GM18502 (cell line): ENCODE data around the gene PRDM16.
"Not testable (repeated sequence)": the region's sequence is repeated elsewhere in the genome, so short reads cannot be mapped to it uniquely, and the experiment has no call there.

Experiments used
- ATAC-seq: cut with Tn5 transposase; IDR thresholded peaks from one replicate; pipeline ENCODE4 v1.9.1; 2021; ENCODE audit warnings: mild to moderate bottlenecking; ENCODE audit not compliant: unreplicated experiment, poor library complexity

PRDM16 gene

DNA sequence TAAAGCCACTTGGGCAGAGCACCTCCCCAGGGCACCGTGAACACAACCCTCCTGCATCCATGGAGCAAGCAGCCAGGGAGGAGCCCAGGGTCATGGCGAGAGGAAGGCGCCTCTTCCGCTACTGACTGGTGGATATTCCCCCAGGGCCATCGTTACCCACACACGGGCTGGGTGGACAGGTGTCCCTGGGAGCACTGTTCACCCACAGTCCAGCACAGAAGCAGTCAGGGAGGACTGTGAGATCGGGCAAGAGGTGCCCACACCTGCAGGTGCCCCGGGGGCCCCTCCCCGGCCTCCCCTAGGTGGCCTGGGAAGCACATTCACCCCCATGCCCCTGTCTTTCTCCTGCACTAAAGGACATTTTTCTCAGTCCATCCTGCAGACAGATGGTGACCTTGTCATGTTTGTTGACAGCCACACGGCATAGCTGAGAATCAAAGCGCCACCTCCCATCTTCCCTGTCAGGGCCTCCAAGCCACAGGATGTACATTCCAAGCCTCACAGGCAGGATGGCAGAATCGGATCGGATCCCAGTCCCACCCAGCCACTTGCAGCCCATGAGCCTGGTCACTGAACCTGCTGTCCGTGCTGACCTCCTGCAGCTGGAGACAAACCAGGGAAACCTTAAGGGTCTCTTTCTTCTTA, 160.2 kb downstream of the PRDM16 start:
- no peak for ATAC-seq

DNA sequence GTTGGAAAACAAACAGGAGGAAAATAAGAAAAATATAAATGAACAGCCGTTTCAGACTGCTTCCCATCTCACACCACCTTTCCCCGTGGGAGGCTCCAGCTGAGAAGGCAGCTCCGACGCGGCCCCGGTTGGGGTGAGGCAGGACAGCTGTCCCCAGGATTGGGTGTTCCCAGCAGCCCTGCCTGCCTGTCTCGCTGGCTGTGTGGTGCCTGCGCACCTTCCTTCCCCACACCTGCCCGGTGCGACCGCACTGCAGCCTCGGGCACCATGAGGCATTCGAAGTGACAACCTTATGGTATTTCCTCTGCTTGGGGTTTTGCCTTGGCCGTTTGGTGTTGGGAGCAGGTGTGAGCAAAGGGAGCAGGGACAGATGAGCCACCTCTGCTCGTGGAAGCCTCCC, 161.6 kb downstream of the PRDM16 start:
- ATAC-seq: no peak

DNA sequence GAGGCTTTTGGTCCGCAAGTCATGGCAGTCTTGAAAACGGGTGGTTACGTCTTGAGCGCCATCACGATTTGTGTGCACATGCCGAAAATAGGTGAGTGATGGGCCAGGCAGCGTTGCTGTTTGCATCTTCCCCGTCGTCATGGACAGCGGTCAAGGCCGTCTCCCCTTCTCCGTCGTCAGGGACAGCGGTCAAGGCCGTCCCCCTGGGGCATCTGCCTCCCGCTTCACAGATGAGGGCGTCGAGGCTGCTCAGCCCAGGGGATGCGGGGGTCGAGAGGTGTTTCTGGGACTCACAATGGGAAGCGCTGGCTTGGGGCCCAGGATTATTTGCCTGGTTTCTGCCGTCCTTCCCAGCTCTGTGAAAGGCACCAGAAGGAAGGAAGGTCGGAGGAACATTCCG, 162.2 kb downstream of the PRDM16 start:
- no peak for ATAC-seq

DNA sequence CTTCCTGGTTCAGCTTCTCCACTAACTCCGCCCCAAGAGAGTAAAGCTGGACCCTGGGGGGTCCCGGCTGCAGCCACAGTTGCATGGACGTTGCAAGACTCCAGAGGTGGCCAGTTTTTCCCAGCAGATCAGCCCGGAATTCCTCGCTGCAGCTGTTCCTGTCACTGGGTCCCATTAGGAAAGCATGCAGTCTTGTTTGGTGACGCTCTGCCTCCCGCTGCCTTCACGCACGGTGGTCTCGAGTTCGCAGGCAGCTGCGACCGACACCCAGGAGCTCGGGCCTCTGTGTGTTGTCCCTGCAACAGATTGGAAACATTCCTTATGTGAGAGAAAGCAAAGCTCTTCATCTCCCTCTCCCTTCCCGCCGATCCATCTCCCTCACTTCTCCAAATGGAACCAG, 162.8 kb downstream of the PRDM16 start:
- ATAC-seq: no peak

DNA sequence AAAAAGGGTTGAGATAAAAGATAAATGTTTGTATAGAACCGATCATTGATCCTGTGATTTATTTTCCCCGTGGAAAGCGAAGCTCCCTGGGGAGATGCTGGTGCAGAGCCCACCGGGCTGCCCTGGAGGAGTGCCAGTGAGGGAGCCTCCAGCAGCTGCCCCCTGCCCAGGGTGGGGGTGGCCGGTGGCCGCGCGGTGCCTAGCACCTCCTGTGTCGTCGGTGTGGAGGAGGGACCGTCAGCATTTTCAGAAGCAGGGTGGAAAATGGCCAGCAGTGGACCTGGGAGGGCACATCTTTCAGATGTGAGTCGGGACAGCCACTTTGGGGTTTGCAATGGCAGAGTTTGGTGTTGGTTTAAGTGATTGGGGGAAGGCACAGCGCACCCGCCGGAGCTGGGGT, 164.0 kb downstream of the PRDM16 start:
- no peak for ATAC-seq

DNA sequence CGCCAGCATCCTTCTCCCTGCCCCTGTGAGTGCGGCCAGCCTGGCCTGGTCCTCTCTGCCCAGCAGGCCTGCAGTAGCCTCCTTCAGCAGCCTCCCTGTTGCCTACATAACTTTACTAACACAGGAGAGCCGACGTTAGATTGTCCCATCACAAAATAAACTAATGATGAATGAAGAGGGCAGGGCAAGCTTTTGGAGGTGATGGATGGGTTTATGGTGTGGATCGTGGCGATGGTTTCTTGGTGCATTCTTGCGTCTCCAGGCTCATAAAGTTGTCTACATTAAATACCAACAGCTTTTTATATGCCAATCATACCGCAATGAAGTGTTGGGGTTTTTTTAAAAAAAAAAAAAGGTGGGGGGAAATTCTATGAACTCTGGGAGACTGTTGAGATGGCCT, 164.5 kb downstream of the PRDM16 start:
- no peak for ATAC-seq

DNA sequence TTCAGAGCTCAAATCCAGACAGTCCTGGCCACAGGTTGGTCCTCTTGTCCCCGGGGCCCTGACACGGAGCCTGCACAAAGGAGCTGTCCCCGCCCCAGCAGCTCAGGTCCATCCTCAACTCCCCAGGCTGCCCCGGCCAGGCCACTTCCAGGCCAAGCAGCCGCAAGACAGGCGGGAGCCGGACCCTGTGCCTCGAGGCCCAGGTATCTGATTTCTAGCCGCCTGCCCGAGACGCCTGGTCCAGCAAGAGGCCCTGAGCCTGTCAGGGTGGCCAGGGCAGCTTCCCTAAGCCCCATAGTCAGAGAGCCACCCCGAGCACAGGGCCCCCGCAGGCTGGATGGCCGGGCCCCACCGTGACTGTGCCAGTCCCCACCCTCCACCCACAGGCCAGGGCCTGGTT, 165.3 kb downstream of the PRDM16 start:
- no peak for ATAC-seq

DNA sequence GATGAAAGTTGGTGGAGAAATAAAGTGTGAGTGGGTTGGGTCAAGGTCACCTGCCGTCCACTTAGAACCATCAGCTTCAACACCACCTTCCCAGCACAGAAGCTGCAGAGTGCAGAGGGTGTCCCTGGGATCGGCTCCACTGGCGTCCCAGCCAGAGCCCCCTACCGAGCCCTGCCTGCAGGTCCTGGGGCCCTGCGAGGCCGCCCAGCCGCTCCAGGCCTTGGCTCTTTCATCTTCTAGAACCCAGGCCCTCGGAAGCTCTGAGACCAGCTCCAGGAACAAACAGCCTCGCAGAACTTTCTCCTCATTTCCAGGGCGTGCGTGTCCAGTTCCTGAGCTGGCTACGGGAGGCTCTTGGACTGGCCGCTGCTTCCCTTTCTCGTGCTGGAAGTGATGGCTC, 166.0 kb downstream of the PRDM16 start:
- ATAC-seq: no peak

DNA sequence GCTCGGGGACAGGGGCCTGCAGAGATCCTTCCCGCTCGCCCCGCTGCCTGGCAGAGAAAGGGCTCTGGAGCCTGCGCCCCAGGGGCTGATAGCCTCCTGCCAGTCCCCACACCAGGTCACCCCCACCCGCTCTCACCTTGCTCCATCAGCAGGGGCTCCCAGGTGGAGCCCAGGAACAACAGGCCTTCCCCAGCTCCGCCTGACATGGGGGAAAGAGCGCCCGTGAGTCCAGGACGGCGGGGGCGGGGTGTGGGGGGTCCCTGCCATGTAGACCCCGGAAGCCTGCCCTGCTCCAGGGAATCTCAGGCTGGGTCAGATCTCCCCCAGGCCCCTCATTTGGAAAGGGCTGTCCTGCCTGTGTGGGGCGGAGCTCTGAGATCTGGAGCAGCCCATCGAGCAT, 166.5 kb downstream of the PRDM16 start:
- no peak for ATAC-seq

DNA sequence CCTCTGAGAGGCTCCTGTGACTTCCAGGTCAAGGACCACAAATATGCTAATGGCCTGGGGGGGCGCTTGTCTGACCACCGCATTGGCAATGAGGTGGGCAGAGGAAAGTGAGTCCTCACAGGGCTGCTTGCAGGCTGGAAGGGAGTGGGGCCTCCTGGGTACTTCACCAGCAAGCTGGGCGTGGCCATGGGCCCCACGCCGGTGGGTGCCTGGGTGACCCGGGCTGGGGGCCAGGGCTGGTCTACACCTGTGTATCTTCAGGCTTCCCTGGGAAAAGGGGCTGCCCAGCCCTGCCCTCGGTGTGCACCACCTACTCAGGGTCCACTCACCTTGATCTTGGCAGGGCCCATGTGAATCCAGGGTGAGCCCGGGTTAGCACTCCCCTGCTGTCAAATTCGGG, 167.4 kb downstream of the PRDM16 start:
- ATAC-seq: no peak

DNA sequence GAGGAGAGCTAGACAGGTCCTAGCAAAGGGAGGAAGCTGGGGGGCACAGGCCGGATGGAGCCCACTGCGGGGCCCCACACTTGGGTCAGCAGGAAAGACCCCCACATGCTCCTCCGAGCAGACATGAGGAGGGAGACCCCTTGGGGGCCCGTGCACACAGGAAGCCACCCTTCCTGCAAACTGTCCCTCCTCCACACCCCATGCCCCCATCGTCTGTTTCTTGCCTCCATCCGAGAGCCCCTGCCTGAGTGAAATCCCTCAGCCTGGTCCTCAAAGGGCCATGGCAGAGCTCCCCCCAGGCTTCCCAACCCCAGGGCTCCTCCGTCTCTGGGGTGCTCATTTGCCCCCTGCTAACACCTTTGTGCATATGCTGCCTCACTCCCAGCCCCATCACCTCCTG, 168.0 kb downstream of the PRDM16 start:
- ATAC-seq: no peak

DNA sequence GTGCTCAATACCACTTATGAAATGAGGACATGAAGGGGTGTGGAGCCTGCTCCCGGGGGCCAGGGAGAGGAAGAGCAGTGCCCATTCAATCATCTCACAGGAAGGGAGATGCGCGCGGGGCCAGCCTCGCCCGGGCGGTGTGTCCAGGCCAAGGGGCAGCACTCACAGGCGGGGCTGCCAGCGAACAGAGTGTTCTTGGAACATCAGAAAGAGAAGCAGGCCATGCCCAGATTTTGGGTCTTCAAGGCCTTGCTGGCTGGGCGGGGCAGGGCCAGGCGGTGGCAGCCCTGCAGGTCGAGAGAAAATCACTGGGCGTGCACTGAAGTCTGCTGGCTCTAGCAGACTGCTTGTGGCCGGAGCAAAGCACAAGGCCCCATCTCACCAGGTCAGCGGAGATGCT, 168.6 kb downstream of the PRDM16 start:
- no peak for ATAC-seq

DNA sequence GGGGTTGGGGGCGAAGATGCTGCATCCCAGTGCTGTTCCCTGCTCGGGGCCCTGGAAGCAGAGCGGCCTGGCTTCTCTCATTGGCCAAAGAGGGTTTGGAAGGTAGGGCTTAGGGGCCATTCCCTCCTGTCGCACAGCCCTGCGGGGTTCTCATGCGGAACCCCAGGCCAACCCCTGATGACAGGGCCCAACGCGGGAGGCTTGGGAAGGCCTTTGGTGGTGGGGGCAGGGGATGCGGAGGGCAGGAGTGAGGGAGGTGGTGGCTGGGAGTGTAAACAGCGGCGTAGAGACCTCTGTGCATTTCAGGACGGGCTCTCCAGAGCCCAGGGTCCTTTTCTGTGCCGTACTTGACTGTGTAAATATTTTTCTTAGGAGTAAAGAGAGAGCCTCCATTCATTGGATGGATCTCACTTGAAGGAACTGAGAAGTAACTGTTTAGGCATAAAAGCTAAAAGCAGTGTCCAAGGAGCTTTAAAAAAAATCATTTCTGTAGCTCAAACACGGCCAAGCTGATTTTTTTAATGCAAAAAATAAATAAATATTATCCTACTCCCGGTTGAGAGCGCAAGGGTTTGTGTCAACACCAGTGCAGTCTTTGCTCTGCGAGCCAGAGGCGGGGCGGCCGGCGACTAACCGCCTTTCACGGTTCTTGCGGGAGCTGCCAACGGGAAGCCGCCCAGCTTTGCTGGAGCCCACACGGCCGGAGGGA, 169.1 kb downstream of the PRDM16 start:
- ATAC-seq: no peak

DNA sequence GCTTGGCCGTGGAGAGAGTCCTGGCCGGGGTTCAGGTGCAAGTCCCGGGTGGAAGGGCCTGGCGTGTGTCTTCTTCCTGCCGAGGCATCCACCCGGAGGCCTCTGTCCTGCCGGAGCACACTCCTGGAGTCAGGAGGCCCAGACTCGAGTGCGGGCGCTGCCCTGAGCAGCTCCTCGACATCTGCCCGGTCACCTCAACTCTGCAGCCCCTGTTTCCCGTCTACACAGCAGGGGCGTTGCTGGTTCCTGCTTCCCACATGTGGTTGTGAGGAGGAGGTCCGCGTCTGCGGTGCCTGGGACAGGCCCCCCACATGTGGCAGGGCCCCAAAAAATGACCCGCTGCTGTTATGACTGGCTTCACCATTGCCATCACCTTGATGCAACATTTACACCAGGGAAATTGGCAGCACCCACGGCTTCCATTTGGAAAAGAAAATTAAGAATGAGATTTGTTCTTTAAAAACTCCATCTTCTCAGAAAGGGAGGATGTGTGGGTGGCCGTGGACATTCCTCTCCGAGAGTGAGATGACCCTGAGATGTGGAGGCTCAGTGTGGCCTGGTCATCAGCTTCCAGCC, 169.8 kb downstream of the PRDM16 start:
- no peak for ATAC-seq

DNA sequence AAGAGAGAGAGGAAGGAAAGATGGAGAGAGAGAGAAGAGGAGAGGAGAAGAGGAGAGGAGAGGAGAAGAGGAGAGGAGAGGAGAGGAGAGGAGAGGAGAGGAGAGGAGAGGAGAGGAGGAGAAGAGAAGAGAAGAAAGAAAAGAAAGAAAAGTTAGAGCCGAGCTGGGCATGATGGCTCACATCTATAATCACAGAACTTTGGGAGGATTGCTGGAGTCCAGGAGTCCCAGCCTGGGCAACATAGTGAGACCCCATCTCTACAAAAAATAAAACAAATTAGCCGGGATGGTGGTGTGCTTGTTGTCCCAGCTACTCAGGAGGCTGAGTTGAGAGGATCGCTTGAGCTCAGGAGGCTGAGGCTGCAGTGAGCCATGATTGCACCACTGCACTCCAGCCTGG, 171.0 kb downstream of the PRDM16 start:
- ATAC-seq: not testable (repeated sequence)

DNA sequence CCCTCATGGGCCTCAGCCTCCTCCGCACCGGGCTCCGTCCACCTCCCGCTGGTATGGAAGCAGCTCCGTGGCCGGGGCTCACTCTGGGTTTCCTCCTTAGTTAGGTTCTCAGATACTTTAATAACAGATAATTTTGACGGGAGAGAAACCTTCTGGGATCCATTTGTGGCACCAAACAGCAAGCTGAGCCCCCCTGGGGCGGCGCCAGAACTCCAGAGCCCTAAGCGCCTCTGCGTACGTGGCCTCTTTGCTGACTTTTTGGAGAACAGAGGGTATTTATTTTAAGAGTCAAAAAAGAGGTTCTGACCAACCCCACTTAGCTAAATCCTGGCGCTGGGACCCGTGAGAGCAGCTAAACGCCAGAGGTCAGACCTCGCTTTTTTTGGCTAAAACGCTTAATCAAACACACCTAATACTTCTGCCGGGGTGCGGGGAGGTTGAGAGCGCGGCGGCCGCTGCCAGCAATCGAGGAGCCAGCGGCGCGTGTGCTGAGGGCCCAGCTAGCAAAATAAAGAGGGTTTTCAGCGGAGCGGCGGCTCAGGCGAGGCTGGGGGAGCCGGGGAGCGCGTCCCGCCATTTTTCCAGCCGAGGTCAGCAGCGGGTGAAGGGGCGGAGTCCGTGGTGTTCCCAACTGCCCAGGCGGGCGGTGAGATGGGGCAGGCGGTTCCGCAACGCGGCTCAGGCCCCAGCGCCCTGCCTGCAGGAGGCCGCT, 171.7 kb downstream of the PRDM16 start:
- ATAC-seq: no peak

DNA sequence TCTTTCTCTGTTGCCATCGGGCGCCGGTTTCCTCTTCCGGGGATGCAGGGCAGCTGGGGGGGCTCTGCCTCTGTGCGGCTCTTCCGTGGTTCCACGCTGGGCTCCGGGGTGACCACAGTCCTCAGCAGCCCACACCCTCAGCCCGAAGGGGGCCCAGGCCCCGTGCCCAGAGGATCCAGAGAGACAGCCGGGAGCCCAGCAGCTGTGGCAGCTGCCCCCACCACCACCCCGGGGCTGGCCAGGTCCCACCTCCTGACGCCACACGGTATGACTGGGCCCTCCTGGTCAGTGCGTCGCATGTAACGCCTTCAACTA, 172.2 kb downstream of the PRDM16 start:
- no peak for ATAC-seq

DNA sequence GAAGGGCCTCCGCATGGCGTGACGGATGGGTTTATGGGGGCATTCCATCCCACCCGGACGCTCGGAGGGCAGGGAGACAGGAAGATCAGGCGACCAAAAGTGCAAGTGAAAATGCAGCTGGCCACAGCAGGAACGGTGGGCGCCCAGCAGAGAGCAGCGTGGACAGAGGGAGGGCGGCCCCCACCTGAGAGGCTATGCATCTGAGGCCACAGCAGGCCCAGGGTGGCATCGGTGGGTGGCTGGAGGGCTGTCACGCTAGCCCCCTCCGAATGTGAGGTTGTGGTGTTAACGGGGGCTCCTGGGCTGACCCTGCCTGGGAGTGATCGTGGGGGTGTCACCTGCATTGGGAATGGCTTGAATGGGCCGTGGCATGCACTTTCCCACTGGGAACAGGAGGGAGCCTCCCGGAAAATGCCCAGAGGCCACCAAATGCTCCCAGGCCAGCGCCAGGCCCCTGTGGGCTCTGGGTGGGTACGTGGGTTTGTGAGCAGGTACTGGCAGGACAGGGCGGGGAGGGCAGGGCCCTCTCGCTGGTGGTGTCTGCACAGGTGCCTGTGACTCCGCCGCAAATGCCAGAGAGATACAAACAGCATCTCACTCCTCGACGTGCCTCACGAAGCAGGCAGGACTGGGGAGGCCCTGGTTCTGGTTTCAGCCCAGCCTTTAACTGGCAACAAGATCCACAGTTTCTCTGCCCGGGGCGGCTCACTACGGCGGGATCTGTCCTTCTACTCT, 172.8 kb downstream of the PRDM16 start:
- no peak for ATAC-seq

DNA sequence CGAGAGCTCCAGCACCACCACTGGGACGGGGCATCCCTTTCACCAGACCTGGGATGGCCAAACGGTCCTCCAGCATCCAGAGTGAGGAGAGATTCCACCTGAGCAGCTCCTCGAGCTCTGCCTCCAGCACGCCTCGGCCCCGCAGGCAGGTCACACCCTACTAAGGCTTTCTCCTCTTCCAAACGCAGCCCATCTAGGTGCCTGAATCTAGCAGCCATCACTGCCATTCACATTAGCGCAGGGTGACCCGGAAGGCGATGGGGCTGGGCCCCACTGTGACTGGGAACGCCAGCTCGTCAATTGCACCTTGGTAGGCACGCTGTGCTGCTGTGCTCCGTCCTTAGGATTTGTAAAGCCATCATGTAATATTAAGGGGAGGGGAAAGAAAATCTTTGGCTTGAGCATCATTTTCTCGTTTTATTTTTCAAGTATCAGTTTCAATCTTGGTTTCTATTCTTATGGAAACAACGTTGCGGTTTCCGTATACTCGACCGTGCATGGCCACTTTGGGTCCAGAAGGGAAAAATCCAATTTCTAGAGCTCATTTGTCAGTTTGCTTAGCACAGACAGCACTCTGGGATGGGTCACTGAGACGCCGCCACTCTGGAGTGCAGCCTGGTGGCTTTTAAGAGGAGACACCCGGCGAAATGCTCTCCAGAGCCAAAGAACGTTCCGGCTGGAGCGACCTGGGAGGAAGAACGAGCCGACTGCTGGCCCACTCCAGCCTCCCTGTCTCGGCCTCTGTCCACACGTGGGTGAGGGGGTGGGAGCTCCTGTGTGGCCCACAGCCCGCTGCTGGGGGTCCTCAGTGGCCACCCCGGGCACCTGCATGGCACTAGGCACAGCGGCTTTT, 173.6 kb downstream of the PRDM16 start:
- ATAC-seq: no peak

DNA sequence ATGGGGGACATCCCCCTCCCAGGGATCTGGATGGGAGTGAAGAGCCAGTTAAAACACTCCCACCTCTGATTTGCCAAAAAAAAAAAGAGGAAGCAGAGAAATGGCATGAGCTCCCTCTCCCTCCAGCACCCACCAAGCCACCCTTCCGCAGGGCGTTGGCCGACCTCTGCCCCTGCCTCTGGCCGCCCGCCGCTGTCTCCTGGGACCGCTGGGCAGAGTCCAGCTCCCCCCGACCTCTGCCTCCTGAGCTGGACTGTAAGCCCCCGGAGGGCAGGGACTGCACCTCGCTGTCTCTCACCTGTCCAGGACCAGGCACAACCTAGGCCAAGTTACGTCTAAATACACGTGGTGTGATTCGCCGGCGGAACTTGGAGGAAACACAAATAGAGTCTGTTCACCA, 174.3 kb downstream of the PRDM16 start:
- ATAC-seq: no peak
